Keratinocyte (primary cell): Measurements from ENCODE around the gene HRH3. TPM values are rescaled to one million over a fixed set of nuclear protein-coding genes. Genes with fewer than 3 reads are reported as not detected.

Experiments
- DNase-seq: peaks from one replicate; pipeline ENCODE4 v3.0.0-alpha.2; 2011; ENCODE audit warnings: low read depth, missing footprints, low spot score
- FAIRE-seq: peaks from 2 replicates; lab custom pipeline; 2011; peaks lifted over from hg19 to GRCh38; lab: Jason Lieb, UNC
- H2AFZ ChIP-seq: 2 replicates; pipeline ENCODE4 v1.6.0; 2012; ENCODE audit warnings: low read length, control low read depth, inconsistent platforms; ENCODE audit not compliant: control insufficient read depth
- H3K27ac ChIP-seq: 2 replicates; pipeline ENCODE4 v1.5.1; 2011; ENCODE audit warnings: low read length; ENCODE audit not compliant: control insufficient read depth, insufficient read depth
- H3K27me3 ChIP-seq: 3 replicates; pipeline ENCODE4 v1.6.0; 2011; ENCODE audit warnings: low read length; ENCODE audit not compliant: control insufficient read depth, insufficient read depth; ENCODE audit errors: extremely low read depth
- H3K36me3 ChIP-seq, 2 experiments: 2 replicates in 1 of 2; 3 replicates in 1 of 2; pipeline ENCODE4 v1.5.1; 2011; ENCODE audit warnings: low read length in 2 of 2, mild to moderate bottlenecking in 1 of 2; ENCODE audit not compliant: control insufficient read depth in 2 of 2, insufficient read depth in 2 of 2; ENCODE audit errors: extremely low read depth in 1 of 2
- H3K4me1 ChIP-seq: 3 replicates; pipeline ENCODE4 v1.5.1; 2011; ENCODE audit warnings: low read length; ENCODE audit not compliant: control insufficient read depth, insufficient read depth; ENCODE audit errors: extremely low read depth
- H3K4me2 ChIP-seq: 3 replicates; pipeline ENCODE4 v1.6.0; 2011; ENCODE audit warnings: low read depth, low read length; ENCODE audit not compliant: control insufficient read depth, insufficient read depth; ENCODE audit errors: extremely low read depth
- H3K4me3 ChIP-seq, 3 experiments: fragments of 200-600 bp in 1 of 3; sonication (generic) in 1 of 3; 2 replicates in 2 of 3; 3 replicates in 1 of 3; pipeline ENCODE4 v1.5.1; 2011 to 2016; ENCODE audit warnings: low read length in 3 of 3, mild to moderate bottlenecking in 3 of 3, control low read depth in 2 of 3, inconsistent platforms in 1 of 3, low read depth in 1 of 3, mixed read lengths in 1 of 3, mixed run types in 1 of 3, moderate library complexity in 1 of 3; ENCODE audit not compliant: control insufficient read depth in 2 of 3, insufficient read depth in 2 of 3; ENCODE audit errors: extremely low read depth in 1 of 3
- H3K79me2 ChIP-seq: 2 replicates; pipeline ENCODE4 v1.6.0; 2012; ENCODE audit warnings: low read length; ENCODE audit not compliant: control insufficient read depth, insufficient read depth
- H3K9ac ChIP-seq: 3 replicates; pipeline ENCODE4 v1.6.0; 2011; ENCODE audit warnings: low read length; ENCODE audit not compliant: control insufficient read depth, insufficient read depth; ENCODE audit errors: extremely low read depth
- H3K9me1 ChIP-seq: 3 replicates; pipeline ENCODE4 v1.6.0; 2011; ENCODE audit warnings: low read length; ENCODE audit not compliant: control insufficient read depth, insufficient read depth; ENCODE audit errors: extremely low read depth
- H3K9me3 ChIP-seq: 2 replicates; pipeline ENCODE4 v1.5.1; 2012; ENCODE audit warnings: low read depth, low read length; ENCODE audit not compliant: control insufficient read depth
- H4K20me1 ChIP-seq: 3 replicates; pipeline ENCODE4 v1.6.0; 2011; ENCODE audit warnings: low read length; ENCODE audit not compliant: control insufficient read depth, insufficient read depth; ENCODE audit errors: extremely low read depth
- CTCF ChIP-seq, 3 experiments: IDR thresholded peaks in 1 of 3; conservative IDR thresholded peaks in 1 of 3; optimal IDR thresholded peaks in 1 of 3; 2 replicates in 2 of 3; 3 replicates in 1 of 3; pipeline versions ENCODE3 to v1.5.1; 2011; ENCODE audit warnings: low read length in 3 of 3, mild to moderate bottlenecking in 3 of 3, moderate library complexity in 2 of 3, control low read depth in 1 of 3, inconsistent platforms in 1 of 3; ENCODE audit not compliant: insufficient read depth in 2 of 3; ENCODE audit errors: extremely low read depth in 1 of 3
- EZH2 ChIP-seq: IDR thresholded peaks from one replicate; pipeline ENCODE4 v1.6.1; 2012; ENCODE audit warnings: inconsistent platforms, mild to moderate bottlenecking, low read length, moderate library complexity
- dilution Hi-C: fragments of 300-500 bp; cut with MboI; formaldehyde crosslinking; loops from one replicate; pipeline ENCODE4 v1.7.0; 2020; ENCODE audit warnings: low sequenced_read_pairs; ENCODE audit not compliant: extremely low pct_ligation_motif_present
- polyA plus RNA-seq, 5 experiments: library from polyadenylated mRNA; depleted of rRNA in 3 of 5; stranded (reverse) in 3 of 5; stranded (forward) in 1 of 5; unstranded in 1 of 5; fragments of >200 nt; gene quantifications; 1 replicate in 1 of 5; 2 replicates in 3 of 5; 3 replicates in 1 of 5; pipeline versions ENCODE4 v1.2.1 to v1.2.3, GENCODE V29; 2011 to 2012; ENCODE audit warnings: missing spikeins in 2 of 5, low read depth in 1 of 5, low replicate concordance in 1 of 5

Gene HRH3
- polyA plus RNA-seq, 1 donor (not counting 4 experiments of a cell fraction or from before 2014, with no cell fraction given) = not detected

- no peak overlapping the region for H3K4me3 ChIP-seq
Measured at GRCh38 chr20:62203378-62204030, 16.6 kb downstream of the HRH3 start.

GRCh38 chr20:62202676-62203377 lies 17.3 kb downstream of the HRH3 start:
- Histone ChIP-seq H3K4me1 (no peaks in the 10 kb centered on the region), H3K27ac (no peak overlapping the region), H3K9me3 (no peaks in the 10 kb centered on the region), H3K4me2 (no peak overlapping the region), H3K9me1 (no peaks in the 10 kb centered on the region), H3K36me3 (peaks cover 24 to 30% of the 10 kb centered on the region in 2 experiments), H3K9ac (no peak overlapping the region), H2AFZ (no peak overlapping the region), H3K79me2 (no peaks in the 10 kb centered on the region), H4K20me1 (no peaks in the 10 kb centered on the region), H3K4me3 (no peak overlapping the region), H3K27me3 (no peaks in the 10 kb centered on the region)
- FAIRE-seq (no peak), DNase-seq (no peak)
- dilution Hi-C loops = no loop called here
- TF ChIP-seq EZH2 = no peak
- no peak for TF ChIP-seq CTCF (optimal IDR thresholded peaks at IDR 0.05 in 1 of 3, IDR thresholded peaks at IDR 0.05 in 1 of 3, conservative IDR thresholded peaks at IDR 0.05 in 1 of 3; ENCODE audit: extremely low read depth in 1 of 3, insufficient read depth in 2 of 3, low read length in 3 of 3)

More at GRCh38 chr20:62203378-62204030, 16.6 kb downstream of the HRH3 start:
- no peak for DNase-seq
- no peak overlapping the region for H3K9ac ChIP-seq
- no peaks in the 10 kb centered on the region for H3K4me1 ChIP-seq
- H3K27ac ChIP-seq = no peak overlapping the region
- H3K36me3 ChIP-seq = peaks cover 17 to 24% of the 10 kb centered on the region in 2 experiments
- no peaks in the 10 kb centered on the region for H3K27me3 ChIP-seq
- H3K4me2 ChIP-seq = no peak overlapping the region
- no peaks in the 10 kb centered on the region for H3K9me3 ChIP-seq
- dilution Hi-C loops = no loop called here
- H4K20me1 ChIP-seq = no peaks in the 10 kb centered on the region
- H3K9me1 ChIP-seq = no peaks in the 10 kb centered on the region
- no peak for FAIRE-seq
- no peaks in the 10 kb centered on the region for H3K79me2 ChIP-seq
- H2AFZ ChIP-seq = no peak overlapping the region
- no peak for TF ChIP-seq CTCF (optimal IDR thresholded peaks at IDR 0.05 in 1 of 3, IDR thresholded peaks at IDR 0.05 in 1 of 3, conservative IDR thresholded peaks at IDR 0.05 in 1 of 3; ENCODE audit: extremely low read depth in 1 of 3, insufficient read depth in 2 of 3, low read length in 3 of 3)
- no peak for TF ChIP-seq EZH2
